Measurements from ENCODE around the gene SORBS2. TPM values are rescaled to one million over a fixed set of nuclear protein-coding genes. Genes with fewer than 3 reads are reported as not detected.
"Not testable (repeated sequence)": the region's sequence is repeated elsewhere in the genome, so short reads cannot be mapped to it uniquely, and the experiment has no call there.

SORBS2 gene
- total RNA-seq, 1 donor from 2014 or later = not detected

DNA sequence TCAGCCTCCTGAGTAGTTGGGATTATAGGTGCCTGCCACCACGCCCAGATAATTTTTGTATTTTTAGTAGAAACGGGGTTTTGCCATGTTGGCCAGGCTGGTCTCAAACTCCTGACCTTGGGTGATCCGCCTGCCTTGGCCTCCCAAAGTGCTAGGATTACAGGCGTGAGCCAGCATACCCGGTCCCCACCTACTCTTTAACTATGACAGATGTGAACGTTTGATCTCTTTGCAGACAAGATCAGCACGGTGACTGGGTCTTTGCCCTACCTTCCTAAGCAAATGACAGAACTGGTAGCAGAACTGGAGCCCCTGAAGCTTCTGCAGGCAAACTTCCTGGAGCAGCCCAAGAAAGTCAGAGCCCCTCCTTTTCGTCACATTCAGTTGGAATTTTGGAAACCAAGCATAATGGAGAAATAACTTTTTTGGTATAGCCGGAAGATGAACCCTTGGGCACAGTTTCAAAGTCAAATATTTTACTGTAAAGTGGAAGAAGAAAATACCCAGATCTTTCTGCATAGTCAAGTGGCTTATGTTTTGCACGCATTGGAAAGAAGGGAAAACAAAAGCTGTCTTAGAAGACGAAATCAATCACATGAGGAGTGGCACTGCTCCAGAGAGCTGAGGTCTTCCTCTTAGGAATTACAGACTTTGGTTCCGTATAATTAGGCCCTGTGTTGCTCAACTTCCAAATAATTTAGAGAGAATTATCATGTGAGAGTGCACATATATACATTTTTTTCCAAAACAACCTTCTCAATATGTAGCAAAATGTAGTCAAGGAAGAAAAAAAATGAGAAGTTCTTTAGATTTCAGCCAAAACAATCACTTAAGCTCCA is 90.6 kb downstream of the SORBS2 start:
- no peak overlapping the region for H3K27ac Mint-ChIP-seq
- no peak for DNase-seq
- no peaks in the 10 kb centered on the region for H3K36me3 Mint-ChIP-seq (ENCODE audit: low read depth)
- no peaks in the 10 kb centered on the region for H3K9me3 Mint-ChIP-seq
- H3K4me3 Mint-ChIP-seq = no peak overlapping the region
- intact Hi-C loops (cut with micrococcal nuclease) = no loop called here
- no peaks in the 10 kb centered on the region for H3K4me1 Mint-ChIP-seq
- no peaks in the 10 kb centered on the region for H3K27me3 Mint-ChIP-seq

DNA sequence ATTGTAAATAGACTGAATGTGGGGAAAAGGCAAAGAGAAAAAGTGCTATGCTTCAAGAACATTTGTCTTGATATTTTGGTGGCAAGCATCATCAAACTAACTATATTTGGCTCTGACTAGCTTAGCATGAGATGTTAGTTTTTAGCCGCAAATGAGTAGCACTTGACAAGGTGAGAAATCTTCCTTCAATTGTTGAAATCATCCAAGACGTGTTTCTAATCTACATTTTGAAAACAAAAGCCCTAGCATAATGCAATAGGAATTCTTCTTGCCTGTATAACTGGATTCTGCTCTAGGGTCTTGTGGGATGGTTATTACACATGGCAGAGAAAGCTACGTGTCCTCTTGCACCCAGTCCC is 92.5 kb downstream of the SORBS2 start:
- Mint-ChIP-seq H3K36me3 (ENCODE audit: low read depth) (no peaks in the 10 kb centered on the region), H3K9me3 (no peaks in the 10 kb centered on the region), H3K4me1 (no peaks in the 10 kb centered on the region), H3K4me3 (no peak overlapping the region), H3K27me3 (no peaks in the 10 kb centered on the region), H3K27ac (no peak overlapping the region)
- no peak for DNase-seq
- intact Hi-C loops (cut with micrococcal nuclease) = no loop called here

DNA sequence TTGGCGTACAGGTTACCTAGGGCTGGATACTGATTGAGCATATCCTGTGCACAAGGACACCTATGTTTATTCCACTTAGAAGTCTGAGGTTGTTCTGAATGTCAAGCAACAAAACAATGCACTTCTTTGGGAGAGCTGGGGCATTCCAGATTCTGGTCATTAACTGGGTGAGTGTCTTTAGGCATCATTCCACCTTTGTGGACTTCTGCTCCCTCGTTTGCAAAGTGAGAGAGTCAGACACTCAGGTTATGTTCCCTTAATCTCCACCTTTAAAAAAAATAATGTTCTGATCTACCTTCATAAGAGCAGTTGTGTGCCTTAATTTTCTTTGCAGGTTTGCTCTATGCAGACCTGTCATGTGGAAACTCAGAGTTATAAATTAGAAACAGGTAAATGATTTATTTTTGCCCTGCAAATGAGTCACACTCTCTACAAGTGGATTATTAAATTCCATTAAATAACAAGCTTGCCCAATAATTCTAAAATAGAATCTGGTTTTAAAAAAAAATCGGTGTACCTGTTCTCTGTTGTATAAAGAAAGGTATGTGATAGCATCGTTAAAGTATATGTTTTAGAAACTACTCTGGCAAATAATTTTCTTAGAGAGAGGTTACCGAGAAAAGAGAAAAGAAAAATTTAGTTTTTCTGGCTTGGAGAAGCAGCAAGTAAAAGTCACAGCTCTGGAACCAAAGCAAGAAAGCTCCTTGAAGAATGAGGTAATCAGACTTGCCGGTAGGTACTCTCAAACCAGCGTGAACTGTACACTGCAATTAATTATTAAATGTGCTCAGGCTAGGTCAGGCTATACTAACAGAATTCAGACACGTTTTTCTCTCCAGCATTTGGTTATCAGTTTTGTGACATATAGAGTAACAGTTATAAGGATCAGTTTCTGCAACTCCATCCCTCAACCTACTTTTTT is 93.2 kb downstream of the SORBS2 start:
- Mint-ChIP-seq H3K27ac (no peak overlapping the region), H3K4me1 (no peaks in the 10 kb centered on the region), H3K9me3 (no peaks in the 10 kb centered on the region), H3K36me3 (ENCODE audit: low read depth) (no peaks in the 10 kb centered on the region), H3K4me3 (no peak overlapping the region), H3K27me3 (no peaks in the 10 kb centered on the region)
- DNase-seq = no peak
- intact Hi-C loops (cut with micrococcal nuclease) = no loop called here

GRCh38 chr4:185717377-185717741 is 94.6 kb downstream of the SORBS2 start:
- Mint-ChIP-seq H3K4me1 (no peaks in the 10 kb centered on the region), H3K9me3 (no peaks in the 10 kb centered on the region), H3K27ac (no peak overlapping the region), H3K4me3 (no peak overlapping the region), H3K27me3 (no peaks in the 10 kb centered on the region), H3K36me3 (ENCODE audit: low read depth) (no peaks in the 10 kb centered on the region)
- no peak for DNase-seq
- intact Hi-C loops (cut with micrococcal nuclease) = no loop called here

GRCh38 chr4:185716577-185717376 is 95.2 kb downstream of the SORBS2 start:
- no peaks in the 10 kb centered on the region for H3K27me3 Mint-ChIP-seq
- no peak overlapping the region for H3K27ac Mint-ChIP-seq
- DNase-seq = no peak
- intact Hi-C loops (cut with micrococcal nuclease) = no loop called here
- H3K9me3 Mint-ChIP-seq = no peaks in the 10 kb centered on the region
- no peaks in the 10 kb centered on the region for H3K4me1 Mint-ChIP-seq
- H3K4me3 Mint-ChIP-seq = no peak overlapping the region
- H3K36me3 Mint-ChIP-seq (ENCODE audit: low read depth) = no peaks in the 10 kb centered on the region

- Mint-ChIP-seq H3K36me3 (ENCODE audit: low read depth) (no peaks in the 10 kb centered on the region), H3K4me3 (no peak overlapping the region), H3K4me1 (no peaks in the 10 kb centered on the region), H3K27me3 (no peaks in the 10 kb centered on the region), H3K9me3 (no peaks in the 10 kb centered on the region), H3K27ac (no peak overlapping the region)
- intact Hi-C loops (cut with micrococcal nuclease) = no loop called here
- DNase-seq = no peak
Observed at GRCh38 chr4:185716141-185716551, 95.8 kb downstream of the SORBS2 start.

- H3K9me3 Mint-ChIP-seq; H3K27me3 Mint-ChIP-seq; H3K27ac Mint-ChIP-seq; DNase-seq; H3K4me1 Mint-ChIP-seq; H3K36me3 Mint-ChIP-seq (ENCODE audit: low read depth); H3K4me3 Mint-ChIP-seq; intact Hi-C loops (cut with micrococcal nuclease): not testable (repeated sequence)
Observed at GRCh38 chr4:185714524-185714923, 97.5 kb downstream of the SORBS2 start.

GRCh38 chr4:185713731-185714130 is 98.3 kb downstream of the SORBS2 start:
- Mint-ChIP-seq H3K27ac (no peak overlapping the region), H3K4me3 (no peak overlapping the region), H3K36me3 (ENCODE audit: low read depth) (no peaks in the 10 kb centered on the region), H3K9me3 (no peaks in the 10 kb centered on the region), H3K27me3 (no peaks in the 10 kb centered on the region), H3K4me1 (no peaks in the 10 kb centered on the region)
- no peak for DNase-seq
- intact Hi-C loops (cut with micrococcal nuclease) = no loop called here

DNA sequence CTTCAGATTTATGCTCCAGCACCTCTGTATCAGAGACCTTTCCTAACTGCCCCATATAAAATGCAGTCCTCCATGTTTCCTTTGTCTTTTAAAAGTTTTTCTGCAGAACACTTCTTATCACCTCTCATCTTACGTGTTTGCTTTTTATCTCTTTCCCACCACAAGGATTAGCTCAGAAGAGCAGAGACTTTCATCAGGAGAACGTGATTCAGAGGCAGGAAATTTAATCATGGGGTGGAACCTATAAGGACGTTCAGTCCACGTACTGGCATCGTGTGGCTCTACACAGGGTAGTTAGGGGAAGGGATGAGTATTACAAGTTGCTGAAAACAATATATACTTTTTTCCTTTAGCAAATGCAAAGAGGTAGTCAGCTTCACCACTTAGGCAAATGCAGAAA is 98.7 kb downstream of the SORBS2 start:
- no peaks in the 10 kb centered on the region for H3K27me3 Mint-ChIP-seq
- H3K4me1 Mint-ChIP-seq = no peaks in the 10 kb centered on the region
- intact Hi-C loops (cut with micrococcal nuclease) = no loop called here
- no peaks in the 10 kb centered on the region for H3K9me3 Mint-ChIP-seq
- H3K4me3 Mint-ChIP-seq = no peak overlapping the region
- no peak overlapping the region for H3K27ac Mint-ChIP-seq
- DNase-seq = no peak
- no peaks in the 10 kb centered on the region for H3K36me3 Mint-ChIP-seq (ENCODE audit: low read depth)

- no peak overlapping the region for H3K27ac Mint-ChIP-seq
- intact Hi-C loops (cut with micrococcal nuclease) = no loop called here
- no peaks in the 10 kb centered on the region for H3K9me3 Mint-ChIP-seq
- H3K36me3 Mint-ChIP-seq (ENCODE audit: low read depth) = no peaks in the 10 kb centered on the region
- no peaks in the 10 kb centered on the region for H3K4me1 Mint-ChIP-seq
- no peak overlapping the region for H3K4me3 Mint-ChIP-seq
- H3K27me3 Mint-ChIP-seq = no peaks in the 10 kb centered on the region
- no peak for DNase-seq
Observed at GRCh38 chr4:185712350-185713024, 99.5 kb downstream of the SORBS2 start.

DNA sequence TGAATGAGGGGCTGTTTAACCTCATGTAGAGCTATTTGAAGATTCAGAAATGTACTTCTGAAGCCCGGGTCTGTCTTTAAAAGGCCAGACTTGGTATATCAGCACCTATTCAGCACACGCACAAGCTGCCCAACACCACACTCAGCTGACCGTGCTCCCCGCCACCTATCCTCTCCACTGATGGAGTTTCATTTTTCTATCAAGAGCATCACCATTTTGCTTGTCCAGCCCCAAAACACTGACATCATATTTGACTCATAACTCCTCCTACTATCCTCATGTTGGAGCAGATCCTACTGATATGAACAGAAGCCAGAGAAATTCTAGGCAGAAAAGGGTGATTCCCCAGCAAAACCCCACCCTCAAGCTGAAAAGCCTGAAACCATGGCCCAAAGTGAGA is 100.3 kb downstream of the SORBS2 start:
- intact Hi-C loops (cut with micrococcal nuclease) = no loop called here
- H3K4me3 Mint-ChIP-seq = no peak overlapping the region
- no peak overlapping the region for H3K27ac Mint-ChIP-seq
- no peaks in the 10 kb centered on the region for H3K36me3 Mint-ChIP-seq (ENCODE audit: low read depth)
- no peaks in the 10 kb centered on the region for H3K9me3 Mint-ChIP-seq
- no peaks in the 10 kb centered on the region for H3K4me1 Mint-ChIP-seq
- H3K27me3 Mint-ChIP-seq = no peaks in the 10 kb centered on the region
- DNase-seq = no peak

- intact Hi-C loops (cut with micrococcal nuclease) = no loop called here
- no peaks in the 10 kb centered on the region for H3K9me3 Mint-ChIP-seq
- no peaks in the 10 kb centered on the region for H3K27me3 Mint-ChIP-seq
- no peaks in the 10 kb centered on the region for H3K36me3 Mint-ChIP-seq (ENCODE audit: low read depth)
- H3K27ac Mint-ChIP-seq = no peak overlapping the region
- H3K4me1 Mint-ChIP-seq = no peaks in the 10 kb centered on the region
- H3K4me3 Mint-ChIP-seq = no peak overlapping the region
- DNase-seq = no peak
Observed at GRCh38 chr4:185710487-185710995, 101.5 kb downstream of the SORBS2 start.

DNA sequence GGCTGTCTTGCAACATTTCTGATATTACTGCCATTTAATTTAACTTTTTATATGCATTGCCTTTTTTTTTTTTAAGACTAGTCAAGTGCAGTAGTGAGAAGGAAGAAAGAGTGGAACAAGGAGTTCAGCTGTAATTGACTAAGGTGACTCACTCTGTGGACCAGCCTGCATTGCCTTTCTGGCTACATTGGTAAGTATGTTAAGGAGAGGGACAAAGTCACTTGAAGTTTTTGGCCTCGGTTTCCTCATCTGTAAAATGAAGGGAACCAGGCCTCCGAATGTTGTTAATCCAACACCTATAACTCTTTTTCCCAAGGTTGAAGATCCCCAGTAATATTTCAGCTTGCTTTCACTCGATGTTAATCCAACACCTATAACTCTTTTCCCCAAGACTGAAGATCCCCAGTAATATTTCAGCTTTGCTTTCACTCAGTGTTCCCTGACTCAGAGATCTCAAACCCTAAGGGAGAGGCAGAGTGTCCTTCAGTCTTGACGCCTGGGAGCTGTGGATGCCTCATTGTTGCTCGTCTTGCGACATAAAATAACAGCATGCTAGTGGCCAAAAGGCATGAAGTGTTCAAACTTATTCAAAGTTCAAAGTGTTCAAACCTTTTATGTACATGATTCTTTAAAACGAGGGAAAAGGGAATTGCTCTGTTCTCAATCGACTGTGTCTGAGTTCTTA is 102.0 kb downstream of the SORBS2 start:
- Mint-ChIP-seq H3K9me3 (no peaks in the 10 kb centered on the region), H3K4me3 (no peak overlapping the region), H3K4me1 (no peaks in the 10 kb centered on the region)

More for the DNA sequence above, 102.0 kb downstream of the SORBS2 start:
- Mint-ChIP-seq H3K36me3 (ENCODE audit: low read depth) (no peaks in the 10 kb centered on the region), H3K27me3 (no peaks in the 10 kb centered on the region), H3K27ac (no peak overlapping the region)
- intact Hi-C loops (cut with micrococcal nuclease) = no loop called here
- no peak for DNase-seq
